ENCODE data around the gene TDRD10. TPM values are rescaled to one million over a fixed set of nuclear protein-coding genes. Genes with fewer than 3 reads are reported as not detected.

Gene TDRD10
- total RNA-seq, 1 donor from 2014 or later, result not detected

GRCh38 chr1:154546264-154547063 is 44.4 kb downstream of the TDRD10 start:
- no peak overlapping the region for H3K4me3 Mint-ChIP-seq (ENCODE audit: unreplicated experiment)
- peak; percentile 72 for TF ChIP-seq CTCF (IDR thresholded peaks at IDR 0.05)
- DNase-seq (ENCODE audit: extremely low spot score, unreplicated experiment), result no peak
- H3K4me1 Mint-ChIP-seq (ENCODE audit: unreplicated experiment), result peaks cover 5% of the 10 kb centered on the region
- peaks cover 10% of the 10 kb centered on the region for H3K27me3 Mint-ChIP-seq (ENCODE audit: unreplicated experiment)
- no peaks in the 10 kb centered on the region for H3K9me3 Mint-ChIP-seq (ENCODE audit: unreplicated experiment)
- no peak overlapping the region for H3K27ac Mint-ChIP-seq (ENCODE audit: unreplicated experiment)
- peaks cover 15% of the 10 kb centered on the region for H3K36me3 Mint-ChIP-seq (ENCODE audit: unreplicated experiment)

- DNase-seq (ENCODE audit: extremely low spot score, unreplicated experiment), result no peak
- TF ChIP-seq CTCF (IDR thresholded peaks at IDR 0.05), result no peak
- H3K27me3 Mint-ChIP-seq (ENCODE audit: unreplicated experiment), result peaks cover 2% of the 10 kb centered on the region
- H3K36me3 Mint-ChIP-seq (ENCODE audit: unreplicated experiment), result peaks cover 21% of the 10 kb centered on the region
- no peaks in the 10 kb centered on the region for H3K9me3 Mint-ChIP-seq (ENCODE audit: unreplicated experiment)
- peaks cover 5% of the 10 kb centered on the region for H3K4me1 Mint-ChIP-seq (ENCODE audit: unreplicated experiment)
- H3K4me3 Mint-ChIP-seq (ENCODE audit: unreplicated experiment), result no peak overlapping the region
- H3K27ac Mint-ChIP-seq (ENCODE audit: unreplicated experiment), result no peak overlapping the region
These were observed 45.2 kb downstream of the TDRD10 start for GRCh38 chr1:154547105-154547732.

DNA sequence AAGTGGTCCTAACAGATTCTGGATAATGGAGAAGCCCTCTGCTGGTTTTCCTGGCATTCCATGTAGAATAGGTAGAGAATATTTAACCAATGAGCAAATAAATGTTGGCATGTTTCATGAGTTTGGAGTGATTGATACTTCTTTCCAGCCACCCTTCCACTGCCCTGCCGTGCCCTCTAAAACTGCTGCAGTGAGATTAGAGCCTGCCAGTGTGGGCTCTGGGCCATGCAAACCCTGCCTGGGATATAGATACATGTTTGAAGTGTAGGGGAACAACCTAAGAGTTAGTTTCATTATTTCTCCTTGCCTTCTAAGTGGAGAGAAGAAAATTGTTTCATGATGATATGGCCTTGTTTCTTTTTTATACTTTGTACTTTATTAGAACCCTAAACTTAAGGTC is 46.0 kb downstream of the TDRD10 start:
- peaks cover 5% of the 10 kb centered on the region for H3K4me1 Mint-ChIP-seq (ENCODE audit: unreplicated experiment)

DNA sequence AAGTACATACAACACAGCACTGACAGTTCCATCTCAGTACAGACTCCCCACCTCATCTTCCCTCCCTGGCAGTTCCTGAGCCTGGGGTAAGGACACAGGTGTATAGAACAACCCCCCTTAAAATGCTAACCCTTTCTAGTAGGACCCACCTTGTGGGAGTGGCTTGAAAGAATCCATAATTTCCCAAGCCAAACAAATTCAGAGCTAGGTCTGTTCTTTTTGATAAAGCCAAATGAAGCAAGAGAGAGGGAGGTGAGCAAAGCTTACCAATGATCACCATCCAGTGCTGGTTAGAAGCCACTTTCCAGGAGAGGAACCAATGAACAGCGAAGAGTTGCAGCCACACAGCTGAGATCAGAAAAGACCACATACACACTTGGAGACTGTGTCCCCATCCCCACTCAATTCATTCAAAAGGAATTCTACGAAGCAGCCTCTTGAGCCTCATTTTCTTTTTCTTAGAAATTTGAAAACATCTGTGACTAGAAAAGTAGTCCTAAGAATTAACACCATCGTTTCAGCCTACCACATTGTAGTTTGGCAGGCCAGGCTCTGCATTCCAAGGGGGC is 47.3 kb downstream of the TDRD10 start:
- no peak for TF ChIP-seq CTCF (IDR thresholded peaks at IDR 0.05)
- peaks cover 5% of the 10 kb centered on the region for H3K4me1 Mint-ChIP-seq (ENCODE audit: unreplicated experiment)
- DNase-seq (ENCODE audit: extremely low spot score, unreplicated experiment), result no peak
- H3K27ac Mint-ChIP-seq (ENCODE audit: unreplicated experiment), result no peak overlapping the region
- peaks cover 38% of the 10 kb centered on the region for H3K36me3 Mint-ChIP-seq (ENCODE audit: unreplicated experiment)
- H3K27me3 Mint-ChIP-seq (ENCODE audit: unreplicated experiment), result no peaks in the 10 kb centered on the region
- no peaks in the 10 kb centered on the region for H3K9me3 Mint-ChIP-seq (ENCODE audit: unreplicated experiment)
- H3K4me3 Mint-ChIP-seq (ENCODE audit: unreplicated experiment), result no peak overlapping the region

More for the DNA sequence above, 46.0 kb downstream of the TDRD10 start:
- TF ChIP-seq CTCF (IDR thresholded peaks at IDR 0.05), result no peak
- peaks cover 27% of the 10 kb centered on the region for H3K36me3 Mint-ChIP-seq (ENCODE audit: unreplicated experiment)
- no peak overlapping the region for H3K4me3 Mint-ChIP-seq (ENCODE audit: unreplicated experiment)
- H3K9me3 Mint-ChIP-seq (ENCODE audit: unreplicated experiment), result no peaks in the 10 kb centered on the region
- H3K27me3 Mint-ChIP-seq (ENCODE audit: unreplicated experiment), result no peaks in the 10 kb centered on the region
- no peak for DNase-seq (ENCODE audit: extremely low spot score, unreplicated experiment)
- H3K27ac Mint-ChIP-seq (ENCODE audit: unreplicated experiment), result peak overlapping the region; percentile 11

GRCh38 chr1:154550070-154550469 is 48.1 kb downstream of the TDRD10 start:
- DNase-seq (ENCODE audit: extremely low spot score, unreplicated experiment), result no peak
- no peak overlapping the region for H3K4me3 Mint-ChIP-seq (ENCODE audit: unreplicated experiment)
- H3K4me1 Mint-ChIP-seq (ENCODE audit: unreplicated experiment), result peaks cover 7% of the 10 kb centered on the region
- H3K9me3 Mint-ChIP-seq (ENCODE audit: unreplicated experiment), result no peaks in the 10 kb centered on the region
- no peaks in the 10 kb centered on the region for H3K27me3 Mint-ChIP-seq (ENCODE audit: unreplicated experiment)
- TF ChIP-seq CTCF (IDR thresholded peaks at IDR 0.05), result no peak
- peaks cover 45% of the 10 kb centered on the region for H3K36me3 Mint-ChIP-seq (ENCODE audit: unreplicated experiment)
- no peak overlapping the region for H3K27ac Mint-ChIP-seq (ENCODE audit: unreplicated experiment)

Measured in osteocyte (in vitro differentiated cells).